GM18907 (cell line): ENCODE measurements around the gene GCC2.
"Not testable (repeated sequence)": the region's sequence is repeated elsewhere in the genome, so short reads cannot be mapped to it uniquely, and the experiment has no call there.

ENCODE experiments used
- ATAC-seq: cut with Tn5 transposase; IDR thresholded peaks from one replicate; pipeline ENCODE4 v1.9.1; 2021; ENCODE audit warnings: mild to moderate bottlenecking, moderate library complexity; ENCODE audit not compliant: unreplicated experiment

GCC2 gene

DNA sequence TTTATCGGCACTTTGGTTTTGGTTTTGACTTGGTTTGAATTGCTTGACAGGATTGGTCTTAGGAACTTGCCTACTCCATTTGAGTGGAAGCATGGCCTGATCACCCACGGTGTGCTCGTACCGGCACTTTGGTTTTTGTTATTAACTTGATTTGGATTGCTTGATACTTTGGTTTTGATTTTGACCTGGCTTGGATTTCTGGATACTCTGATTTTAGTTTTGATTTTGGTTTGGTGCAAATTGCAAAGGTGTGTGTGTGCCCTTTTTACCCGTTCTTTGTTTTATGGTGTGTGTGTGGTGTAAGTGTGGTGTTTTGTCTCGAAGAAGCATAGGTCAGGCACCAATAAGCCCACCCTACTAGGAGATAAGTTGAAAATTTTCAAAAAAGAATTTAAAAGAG lies 75.7 kb downstream of the GCC2 start:
- not testable (repeated sequence) for ATAC-seq

DNA sequence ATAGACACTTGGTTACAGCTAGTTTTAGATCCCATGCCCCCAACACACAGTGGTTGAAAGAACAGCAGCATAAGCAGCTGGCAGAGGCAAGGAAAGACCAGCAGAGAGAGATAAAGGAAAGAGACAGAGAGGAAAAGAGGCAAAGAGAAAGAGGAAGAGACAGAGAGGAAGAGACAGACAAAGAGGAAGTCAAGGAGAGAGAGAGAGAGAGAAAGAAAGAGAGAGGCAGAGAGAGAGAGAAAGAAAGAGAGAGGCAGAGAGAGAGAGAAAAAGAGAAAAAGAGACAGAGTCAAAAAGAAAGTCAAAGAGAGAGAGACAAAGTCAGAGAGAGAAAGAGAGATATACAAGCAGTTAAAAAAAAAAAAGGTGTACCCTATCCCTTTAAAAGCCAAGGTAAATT lies 76.3 kb downstream of the GCC2 start:
- not testable (repeated sequence) for ATAC-seq

DNA sequence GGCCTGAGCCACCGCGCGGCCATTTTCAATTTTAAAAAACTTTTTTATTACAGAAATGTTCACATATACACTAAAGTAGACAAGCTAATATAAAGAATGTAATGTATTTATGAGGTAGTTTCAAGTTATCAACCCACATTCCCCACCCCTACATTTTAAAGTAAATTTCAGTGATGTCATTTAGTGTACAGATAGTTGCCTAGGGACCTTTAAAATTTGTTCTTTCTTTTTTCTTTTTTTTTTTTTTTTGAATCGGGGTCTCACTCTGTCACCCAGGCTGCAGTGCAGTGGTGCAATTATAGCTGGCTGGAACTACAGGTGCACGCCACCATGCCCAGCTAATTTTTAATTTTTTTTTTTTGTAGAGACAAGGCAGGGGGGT lies 82.7 kb downstream of the GCC2 start:
- ATAC-seq: no peak

DNA sequence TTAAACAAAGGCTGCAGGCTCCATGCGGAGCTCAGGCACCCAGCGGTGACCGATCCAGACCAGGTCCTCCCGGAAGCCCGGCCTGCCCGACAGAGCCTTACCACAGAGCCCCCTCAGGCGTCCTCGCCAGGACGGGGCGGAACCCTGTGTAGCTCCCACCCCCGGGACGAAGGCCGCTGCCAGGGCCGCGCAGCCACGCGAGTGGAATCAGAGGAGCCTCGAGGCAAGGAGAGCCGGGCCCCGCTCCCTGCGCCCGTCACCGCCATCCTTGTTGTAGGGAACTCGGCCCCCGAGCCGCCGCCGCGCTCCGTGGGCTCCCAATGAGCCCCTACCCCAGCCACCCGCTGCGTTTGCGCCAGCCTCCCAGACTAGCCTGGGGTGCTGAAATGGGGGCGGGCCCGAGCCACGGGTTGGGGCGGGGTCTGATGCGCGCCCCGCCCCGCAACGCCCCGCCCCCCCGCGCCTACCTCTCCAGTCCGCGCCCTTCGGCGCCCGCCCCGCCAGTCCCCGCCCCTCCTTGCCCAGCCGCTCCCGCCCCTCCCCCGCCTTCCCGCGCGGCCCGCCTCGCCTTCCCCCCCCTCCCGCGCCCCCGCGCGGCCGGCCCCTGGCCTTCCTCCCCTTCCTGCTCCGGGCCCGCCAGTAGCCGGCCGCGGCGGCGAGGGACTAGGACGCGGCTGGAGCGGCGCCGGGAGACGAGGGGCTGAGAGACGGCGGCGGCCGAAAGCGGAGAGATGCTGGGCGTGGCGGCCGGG lies 85.0 kb downstream of the GCC2 start, which contains the start of gene LIMS1:
LIMS1 (plus strand) TSS at position 639 of the 752 bp plus-strand sequence; CDS start at position 732, 93 bp downstream.
- peak; percentile 90 for ATAC-seq

DNA sequence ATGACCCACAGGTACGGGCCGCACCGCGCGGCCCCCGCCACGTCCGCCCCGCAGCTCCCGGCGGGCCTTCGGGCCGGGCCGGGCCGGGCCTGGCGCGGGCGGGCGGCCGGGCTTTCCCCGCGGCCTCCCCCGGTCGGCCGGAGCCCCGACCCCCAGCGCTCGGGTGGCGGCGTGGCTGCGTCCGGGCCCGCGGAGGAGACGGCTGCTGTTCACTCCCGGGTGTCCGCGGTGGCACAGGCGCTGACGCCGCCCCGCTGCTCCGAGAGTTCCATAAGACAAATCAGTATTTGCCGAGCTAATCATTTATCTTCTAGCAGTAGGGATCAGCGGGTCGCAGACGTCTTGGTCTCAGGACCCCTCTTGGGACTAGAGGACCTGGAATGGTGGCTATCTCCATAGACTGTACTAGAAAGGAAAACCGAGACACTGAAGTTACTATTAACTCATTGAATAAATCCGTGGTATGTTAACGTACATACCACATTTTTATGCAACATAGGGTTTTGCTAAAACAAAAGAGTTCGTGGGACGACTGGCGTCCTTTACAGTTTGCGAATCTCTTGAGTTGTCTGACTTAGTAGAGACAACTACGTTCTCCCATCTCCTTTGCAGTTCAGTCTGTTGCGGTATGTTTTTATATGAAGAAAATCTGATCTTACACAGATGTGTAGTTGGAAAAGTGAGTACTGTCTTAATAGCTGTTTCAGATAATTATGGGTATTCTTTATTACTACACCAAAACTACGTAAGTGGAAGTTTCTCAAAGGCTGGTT lies 85.8 kb downstream of the GCC2 start:
- ATAC-seq: peak; percentile 42

DNA sequence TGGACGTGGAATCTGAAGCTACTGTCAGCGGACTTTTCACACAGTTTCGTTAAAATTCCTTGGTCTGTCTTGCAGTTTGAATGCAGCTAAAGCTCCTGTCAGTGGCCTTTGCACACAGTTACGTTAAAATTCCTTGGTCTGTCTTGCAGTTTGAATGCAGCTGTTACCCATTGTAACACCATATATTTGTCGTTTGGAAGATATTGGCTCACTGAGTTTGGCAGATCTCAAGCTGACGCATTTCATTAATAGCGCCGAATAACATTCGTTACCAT lies 86.3 kb downstream of the GCC2 start:
- ATAC-seq: no peak

DNA sequence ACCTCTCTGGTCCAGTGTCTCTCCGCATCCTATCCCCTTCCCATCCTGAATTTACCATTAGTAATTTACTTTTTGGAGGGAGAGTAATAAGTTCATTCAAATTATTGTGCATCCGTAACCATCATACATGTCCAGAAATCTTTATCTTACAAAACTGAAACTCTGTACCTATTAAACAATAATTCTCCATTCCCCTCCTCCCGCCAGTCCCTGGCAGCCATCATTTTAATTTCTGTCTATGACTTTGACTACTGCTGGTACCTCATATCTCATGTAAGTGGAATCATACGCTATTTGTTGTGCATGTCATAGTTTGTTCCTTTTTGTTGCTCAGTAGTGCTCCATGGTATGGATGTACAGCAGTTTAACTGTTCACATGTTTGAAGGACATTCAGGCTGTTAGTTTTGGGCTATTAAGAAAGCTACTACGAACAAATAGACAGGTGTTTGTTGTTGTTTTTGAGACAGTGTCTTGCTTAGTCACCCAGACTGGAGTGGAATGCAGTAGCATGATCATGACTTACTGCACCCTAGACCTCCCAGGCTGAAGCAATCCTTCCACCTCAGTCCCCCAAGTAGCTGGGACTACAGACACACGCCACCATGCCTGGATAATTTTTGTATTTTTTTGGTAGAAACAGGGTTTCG lies 87.3 kb downstream of the GCC2 start:
- no peak for ATAC-seq

DNA sequence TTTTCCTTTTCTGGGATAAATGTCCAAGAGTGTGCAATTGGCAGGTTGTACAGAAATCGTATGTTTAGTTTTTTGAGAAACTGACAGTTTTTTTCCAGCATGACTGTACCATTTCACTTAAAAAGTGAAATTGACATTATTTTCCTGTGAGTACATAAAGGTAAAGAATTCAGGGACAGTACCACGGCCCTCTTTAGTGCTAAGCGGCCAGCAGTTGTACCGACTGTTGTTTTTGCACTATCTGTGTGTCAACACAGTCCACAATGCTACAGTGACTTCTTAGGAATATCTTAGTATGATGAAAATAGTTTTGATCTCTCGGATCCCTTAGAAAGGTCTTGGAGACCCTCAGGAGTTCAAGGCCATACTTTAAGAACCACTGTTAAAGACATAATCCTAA lies 87.9 kb downstream of the GCC2 start:
- ATAC-seq: no peak

DNA sequence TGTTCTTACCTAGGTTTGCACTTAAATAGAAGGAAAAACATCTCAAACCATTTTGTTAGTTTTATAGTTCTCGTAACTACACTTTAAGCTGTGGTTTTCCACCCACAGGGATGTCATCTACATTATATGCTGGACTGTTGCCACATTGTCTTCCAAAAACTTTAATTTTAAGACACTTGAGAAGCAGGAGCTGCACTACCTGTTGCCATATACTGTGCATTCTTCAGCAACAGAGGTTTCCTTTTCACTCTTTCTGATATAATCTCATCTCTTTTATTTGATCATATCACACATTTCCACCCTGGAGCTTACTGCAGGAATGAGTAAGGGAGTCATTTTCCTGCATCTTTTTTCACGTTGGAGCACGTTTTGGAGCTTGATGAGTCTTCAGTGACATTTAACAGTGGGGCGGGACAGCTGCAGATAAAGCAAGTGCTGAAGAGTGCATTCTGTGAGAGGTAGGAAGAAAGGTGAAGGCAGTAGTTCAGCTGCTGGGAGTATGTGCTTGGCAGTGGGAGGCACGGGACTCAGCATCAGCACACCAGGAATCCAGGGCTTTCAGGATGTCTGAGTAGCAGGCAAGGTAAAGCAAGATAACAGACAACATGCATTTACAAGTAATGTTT lies 89.1 kb downstream of the GCC2 start:
- no peak for ATAC-seq

DNA sequence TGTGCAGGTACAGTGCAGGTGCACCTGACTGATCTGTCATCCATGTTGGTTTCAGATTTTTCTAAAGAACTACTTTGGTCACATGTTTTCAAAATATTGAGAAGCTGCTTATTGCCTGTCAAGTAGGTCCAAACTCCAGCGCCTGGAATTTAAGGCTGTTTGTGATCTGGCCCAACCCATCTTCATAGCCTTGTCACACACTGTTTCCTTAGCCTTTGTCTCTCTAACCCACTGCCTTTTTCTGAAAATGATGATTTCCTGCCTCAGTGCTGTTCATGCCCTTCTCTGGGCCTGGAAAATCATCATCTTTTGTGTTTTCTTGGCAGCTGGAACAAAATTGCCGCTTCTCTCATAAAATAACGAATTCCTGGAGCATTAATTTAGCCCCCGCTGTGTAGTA lies 92.4 kb downstream of the GCC2 start:
- no peak for ATAC-seq

DNA sequence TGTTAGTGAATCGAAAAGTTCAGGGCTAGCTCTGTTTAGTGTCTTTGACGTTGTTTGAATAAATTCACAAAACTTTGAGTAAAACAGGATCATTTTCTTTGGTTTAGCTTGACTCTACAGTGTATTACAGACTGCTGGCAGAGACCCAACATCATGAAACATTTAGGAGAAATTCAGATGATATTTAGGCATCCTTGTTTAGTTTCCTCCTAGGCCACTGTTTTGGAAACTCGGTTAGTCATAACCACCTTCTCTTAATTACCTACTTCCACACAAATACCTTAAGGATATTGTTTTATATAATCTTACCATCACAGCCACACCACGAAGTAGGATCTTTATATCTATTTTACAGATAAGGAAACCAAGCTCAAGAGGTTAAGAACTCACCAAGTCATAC lies 93.1 kb downstream of the GCC2 start:
- no peak for ATAC-seq

DNA sequence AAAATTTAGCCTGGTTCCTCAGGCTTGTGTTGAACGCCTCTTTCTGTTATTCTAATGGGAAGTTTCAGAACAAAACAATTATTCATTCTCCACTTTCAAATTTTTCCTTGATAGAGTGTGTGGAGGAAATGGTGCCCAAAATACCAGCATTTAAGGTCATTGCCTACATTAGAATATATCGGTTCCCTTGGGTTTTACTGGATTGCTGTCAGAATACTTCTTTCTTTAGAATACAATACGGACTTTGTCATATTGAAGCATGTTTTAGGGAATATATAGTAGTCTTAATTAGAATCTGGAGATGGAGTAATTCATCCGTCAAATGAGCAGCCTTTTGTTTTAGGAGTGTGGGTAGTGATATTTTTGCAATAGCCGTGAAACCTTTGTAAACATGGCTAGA lies 98.6 kb downstream of the GCC2 start:
- ATAC-seq: no peak

DNA sequence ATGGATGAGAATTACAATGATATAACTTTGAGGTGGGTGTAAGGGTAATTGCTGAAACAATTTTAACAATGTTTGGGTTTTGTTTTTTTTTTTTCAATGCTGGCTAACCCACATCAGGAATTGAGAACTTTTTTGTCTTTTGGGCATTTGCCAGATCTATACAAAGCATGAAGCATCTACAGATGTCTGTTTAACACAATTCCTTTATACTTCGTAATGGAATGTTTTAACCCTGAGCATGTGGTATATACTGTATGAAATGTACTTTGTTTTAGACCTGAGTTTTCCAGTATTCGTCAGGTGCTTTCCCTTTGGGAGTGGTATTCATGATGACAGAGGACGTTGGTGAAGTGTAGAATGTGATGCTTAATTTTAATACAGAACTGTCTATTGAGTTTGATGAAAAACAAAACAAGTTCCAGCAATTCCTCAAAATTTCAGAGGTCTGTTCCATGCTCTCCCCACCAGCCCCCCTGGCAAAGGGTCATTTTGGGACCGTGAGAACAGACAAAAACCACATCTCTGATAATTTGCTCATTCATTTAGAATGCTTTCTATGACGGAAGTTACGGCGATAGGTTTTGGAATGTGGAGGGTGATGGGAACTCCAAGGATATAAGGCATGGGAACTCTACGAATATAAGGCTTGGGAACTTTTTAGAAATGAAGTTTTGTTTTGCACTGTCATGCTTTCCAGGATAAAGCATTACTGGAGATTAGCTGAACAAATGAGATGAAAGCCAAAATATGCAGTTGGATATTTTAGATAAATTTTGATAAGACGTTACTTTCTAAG lies 99.4 kb downstream of the GCC2 start:
- ATAC-seq: no peak

DNA sequence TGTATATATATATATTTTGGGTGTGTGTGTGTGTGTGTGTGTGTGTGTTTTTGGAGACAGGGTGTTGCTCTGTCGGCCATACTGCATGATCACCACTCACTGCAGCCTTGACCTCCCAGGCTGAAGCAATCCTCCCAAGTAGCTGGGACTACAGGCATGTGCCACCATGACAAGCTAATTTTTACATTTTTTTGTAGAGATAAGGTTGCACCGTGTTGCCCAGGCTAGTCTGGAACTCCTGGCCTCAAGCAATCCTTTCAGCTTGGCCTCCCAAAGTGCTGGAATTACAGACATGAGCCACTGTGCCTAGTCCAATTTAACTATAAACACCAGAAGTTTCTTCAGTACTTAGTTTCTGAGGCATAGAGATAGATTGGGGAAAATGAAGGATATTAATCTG lies 103.6 kb downstream of the GCC2 start:
- ATAC-seq: no peak

DNA sequence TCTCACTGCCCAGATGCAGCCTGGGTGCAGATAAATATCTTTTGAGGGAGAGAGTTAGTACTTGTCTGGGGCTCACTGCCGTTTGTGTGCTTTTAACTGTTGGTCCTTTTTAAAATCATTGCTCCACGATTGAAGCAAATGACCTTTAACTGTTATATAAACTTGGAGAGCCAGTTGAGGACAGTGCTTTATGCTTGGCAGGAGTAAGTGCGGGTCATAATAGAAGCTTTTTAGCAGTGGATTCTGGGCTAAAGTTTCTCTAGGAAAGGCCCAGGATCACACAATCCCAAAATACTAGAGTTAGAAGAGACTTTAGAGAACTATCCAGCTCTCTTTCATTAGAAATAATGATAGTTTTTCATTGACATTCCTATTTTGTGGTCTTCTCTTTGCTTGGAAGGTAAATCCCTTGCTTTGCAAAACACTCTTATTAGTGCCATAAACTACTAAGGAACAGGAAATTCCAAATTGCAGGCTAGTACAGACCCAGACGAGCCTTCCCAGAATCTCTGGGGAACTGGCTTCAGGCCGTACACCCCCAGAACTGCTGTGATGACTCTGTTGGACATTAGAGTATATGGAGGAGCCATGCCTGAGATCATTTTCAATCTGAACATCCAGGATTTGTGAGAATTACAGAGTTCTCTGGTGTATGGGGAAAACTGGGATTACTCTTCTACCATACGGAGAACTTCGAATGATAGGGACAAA lies 104.4 kb downstream of the GCC2 start:
- no peak for ATAC-seq

DNA sequence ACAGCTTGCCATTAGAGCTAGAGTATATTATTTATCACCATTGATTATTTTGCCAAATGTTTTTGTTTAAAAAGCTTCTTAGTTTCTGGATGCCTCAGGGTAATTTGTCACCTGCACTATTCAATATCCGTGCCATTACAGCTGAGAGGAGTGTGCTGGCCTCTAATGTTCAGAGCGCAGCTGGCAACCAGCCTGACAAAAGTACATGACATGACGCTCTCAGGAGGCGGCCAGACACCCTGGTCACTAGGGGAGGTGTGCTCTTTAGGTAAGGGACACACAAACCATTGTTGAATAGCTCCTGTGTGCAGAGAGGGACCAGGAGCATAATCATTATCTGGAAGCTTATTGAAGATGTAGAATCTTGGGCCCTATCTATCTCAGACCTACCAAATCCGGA lies 105.5 kb downstream of the GCC2 start:
- ATAC-seq: no peak

DNA sequence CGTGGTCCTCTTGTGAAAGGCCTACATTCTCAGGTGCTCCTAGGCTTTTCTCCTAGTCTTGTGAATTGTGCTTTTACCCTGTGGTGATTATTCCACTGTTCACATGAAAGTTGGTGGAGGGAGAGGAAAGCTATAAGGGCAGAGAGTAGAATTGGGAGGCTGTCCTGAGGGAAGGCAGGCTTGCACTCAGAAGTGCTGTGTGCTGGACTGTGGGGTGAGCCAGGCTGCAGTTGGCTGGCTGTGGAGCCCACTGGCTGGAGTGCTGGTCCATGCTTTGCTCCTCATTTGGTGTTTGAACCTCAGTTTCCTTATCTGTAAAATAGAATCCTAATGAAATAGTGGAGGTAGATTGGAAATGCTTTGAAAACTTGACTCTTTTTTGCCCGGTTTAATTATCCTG lies 106.6 kb downstream of the GCC2 start:
- no peak for ATAC-seq

DNA sequence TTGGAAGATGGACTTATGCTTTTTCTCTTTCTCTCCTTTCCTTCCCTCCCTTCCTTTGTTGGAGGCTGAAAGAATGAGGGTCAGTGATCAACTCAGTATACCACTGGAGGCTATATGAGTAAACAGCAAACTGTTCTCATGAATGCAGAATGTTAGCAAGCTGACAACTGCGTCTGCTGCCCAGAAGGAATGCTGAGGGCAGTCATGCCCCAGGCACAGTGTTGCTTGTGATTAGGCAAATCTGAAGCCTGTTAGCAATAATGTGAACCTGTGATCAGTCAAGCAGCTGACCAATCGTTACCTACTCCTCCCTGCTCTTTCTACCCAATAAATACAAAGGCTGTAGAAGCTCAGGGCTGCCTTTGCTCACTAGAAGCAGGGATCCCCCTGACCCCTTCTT lies 107.6 kb downstream of the GCC2 start:
- ATAC-seq: not testable (repeated sequence)
